ENCODE results near the gene SH3TC1. TPM values are rescaled to one million over a fixed set of nuclear protein-coding genes. Genes with fewer than 3 reads are reported as not detected.

The SH3TC1 gene
- total RNA-seq, 2 experiments from 2014 or later, result 119 to 127 TPM

DNA sequence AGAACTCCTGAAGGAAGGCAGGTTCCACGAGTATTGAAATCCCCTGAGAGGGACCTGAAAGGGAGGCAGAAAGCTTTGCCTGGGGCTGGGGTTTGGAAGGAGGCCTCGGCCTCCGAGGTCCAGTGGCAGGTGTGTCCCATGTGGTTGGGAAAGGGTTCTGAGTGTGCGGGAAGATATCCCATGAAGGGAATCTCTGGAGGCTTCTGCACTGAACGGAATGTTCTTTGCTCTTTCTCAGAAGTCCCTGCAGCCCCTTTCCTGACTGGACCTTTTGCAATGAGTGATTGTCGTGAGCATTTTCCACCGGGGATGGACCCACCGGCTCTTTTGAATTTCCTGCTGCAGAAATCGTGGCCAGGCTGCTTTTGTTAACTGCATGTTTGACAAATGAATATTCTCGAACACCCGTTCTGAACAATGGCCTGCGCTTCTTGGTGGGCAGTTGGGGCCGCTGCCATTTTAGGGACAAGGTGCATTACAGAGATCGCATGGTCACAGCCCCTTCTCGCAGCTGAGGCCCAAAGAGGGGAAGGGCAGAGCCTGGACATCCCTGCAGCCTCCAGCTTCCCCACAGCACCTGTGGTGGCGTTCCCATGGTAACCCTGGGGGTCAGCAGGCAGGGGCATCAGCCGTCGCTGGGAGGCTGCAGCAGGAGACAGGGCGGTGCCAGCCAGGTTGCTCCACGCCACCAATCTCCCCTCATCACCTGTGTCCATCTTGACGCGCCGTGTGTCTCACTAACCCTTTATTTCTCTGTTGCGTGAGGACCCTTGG, 52.2 kb downstream of the SH3TC1 start:
- Histone ChIP-seq H3K4me3 (ENCODE audit: low read length) (no peak overlapping the region), H3K27ac (ENCODE audit: low read depth in 1 of 2, low read length in 2 of 2) (no peak overlapping the region), H3K9me3 (ENCODE audit: control insufficient read depth in 1 of 2, insufficient read depth in 1 of 2, low read length in 2 of 2) (no peaks in the 10 kb centered on the region), H3K27me3 (ENCODE audit: control insufficient read depth in 1 of 2, insufficient read depth in 2 of 2, low read length in 2 of 2) (no peaks in the 10 kb centered on the region), H3K4me1 (ENCODE audit: insufficient read depth, low read length) (no peaks in the 10 kb centered on the region), H3K36me3 (ENCODE audit: insufficient read depth, low read length) (no peaks in the 10 kb centered on the region)
- ATAC-seq (ENCODE audit: poor library complexity) (no peak), DNase-seq (no peak)
- intact Hi-C loops (cut with DNase I, micrococcal nuclease), result no loop called here
- Mint-ChIP-seq H3K9me3 (no peaks in the 10 kb centered on the region), H3K4me1 (ENCODE audit: low read depth) (no peaks in the 10 kb centered on the region), H3K36me3 (ENCODE audit: low read depth) (no peaks in the 10 kb centered on the region), H3K27ac (no peak overlapping the region), H3K4me3 (no peak overlapping the region), H3K27me3 (no peaks in the 10 kb centered on the region)
- ChIA-PET CTCF (interaction anchor here (1.0 kb wide), 1 partner anchor 9 kb away, joined by 3 read pairs; no protein-coding TSS in a partner anchor), POLR2A (no interaction called here)
- no peak for TF ChIP-seq CTCF (IDR thresholded peaks at IDR 0.05)

- H3K36me3 Mint-ChIP-seq (ENCODE audit: low read depth), result no peaks in the 10 kb centered on the region
- ChIA-PET POLR2A (no interaction called here), CTCF (interaction anchor here (1.1 kb wide), 1 partner anchor 10 kb away, joined by 3 read pairs; no protein-coding TSS in a partner anchor)
Measured at GRCh38 chr4:8252301-8253173, 53.4 kb downstream of the SH3TC1 start.

GRCh38 chr4:8254076-8254475, 55.0 kb downstream of the SH3TC1 start:
- no peak for TF ChIP-seq CTCF (IDR thresholded peaks at IDR 0.05)
- Mint-ChIP-seq H3K4me1 (ENCODE audit: low read depth) (no peaks in the 10 kb centered on the region), H3K4me3 (no peak overlapping the region), H3K36me3 (ENCODE audit: low read depth) (no peaks in the 10 kb centered on the region), H3K27me3 (no peaks in the 10 kb centered on the region), H3K27ac (no peak overlapping the region), H3K9me3 (no peaks in the 10 kb centered on the region)
- no peak for DNase-seq
- Histone ChIP-seq H3K4me1 (ENCODE audit: insufficient read depth, low read length) (no peaks in the 10 kb centered on the region), H3K27me3 (ENCODE audit: control insufficient read depth in 1 of 2, insufficient read depth in 2 of 2, low read length in 2 of 2) (no peaks in the 10 kb centered on the region), H3K36me3 (ENCODE audit: insufficient read depth, low read length) (no peaks in the 10 kb centered on the region), H3K27ac (ENCODE audit: low read depth in 1 of 2, low read length in 2 of 2) (no peak overlapping the region), H3K9me3 (ENCODE audit: control insufficient read depth in 1 of 2, insufficient read depth in 1 of 2, low read length in 2 of 2) (no peaks in the 10 kb centered on the region), H3K4me3 (ENCODE audit: low read length) (no peak overlapping the region)
- intact Hi-C loops (cut with DNase I, micrococcal nuclease), result no loop called here
- ChIA-PET CTCF (interaction anchor here (1.1 kb wide), 1 partner anchor 12 kb away, joined by 3 read pairs; no protein-coding TSS in a partner anchor), POLR2A (no interaction called here)
- ATAC-seq (ENCODE audit: poor library complexity), result no peak

More at GRCh38 chr4:8252301-8253173, 53.4 kb downstream of the SH3TC1 start:
- ATAC-seq (ENCODE audit: poor library complexity), result no peak
- H3K9me3 Mint-ChIP-seq, result no peaks in the 10 kb centered on the region
- no peak overlapping the region for H3K27ac ChIP-seq (ENCODE audit: low read depth in 1 of 2, low read length in 2 of 2)
- H3K4me1 Mint-ChIP-seq (ENCODE audit: low read depth), result no peaks in the 10 kb centered on the region
- H3K36me3 ChIP-seq (ENCODE audit: insufficient read depth, low read length), result no peaks in the 10 kb centered on the region
- intact Hi-C loops (cut with DNase I, micrococcal nuclease), result no loop called here
- no peaks in the 10 kb centered on the region for H3K27me3 Mint-ChIP-seq
- no peaks in the 10 kb centered on the region for H3K27me3 ChIP-seq (ENCODE audit: control insufficient read depth in 1 of 2, insufficient read depth in 2 of 2, low read length in 2 of 2)
- H3K4me3 ChIP-seq (ENCODE audit: low read length), result no peak overlapping the region
- no peak for DNase-seq
- no peak overlapping the region for H3K27ac Mint-ChIP-seq
- no peak for TF ChIP-seq CTCF (IDR thresholded peaks at IDR 0.05)
- no peaks in the 10 kb centered on the region for H3K9me3 ChIP-seq (ENCODE audit: control insufficient read depth in 1 of 2, insufficient read depth in 1 of 2, low read length in 2 of 2)
- no peak overlapping the region for H3K4me3 Mint-ChIP-seq
- H3K4me1 ChIP-seq (ENCODE audit: insufficient read depth, low read length), result no peaks in the 10 kb centered on the region

Data from CD4-positive, alpha-beta T cell (primary cell).